Activated CD8-positive, alpha-beta T cell treated with anti-CD3 and anti-CD28 coated beads for 36 hours (primary cell): ENCODE results near the gene STAP1. TPM values are rescaled to one million over a fixed set of nuclear protein-coding genes. Genes with fewer than 3 reads are reported as not detected.

Source experiments
- ATAC-seq: fragments of 200-7000 bp; cut with Tn5 transposase; one replicate; pipeline ENCODE4 v1.10.0; 2021; ENCODE audit warnings: mild to moderate bottlenecking, moderate library complexity
- CTCF ChIA-PET: fragments of 350-600 bp; sonication (Branson Sonifier 250); formaldehyde crosslinking; loops from one replicate; lab custom pipeline; 2021; ENCODE audit warnings: antibody characterized with exemption; lab: Charles Lee
- POLR2A ChIA-PET: fragments of 350-600 bp; sonication (Branson Sonifier 250); formaldehyde crosslinking; loops from one replicate; lab custom pipeline; 2021; ENCODE audit warnings: antibody characterized with exemption; lab: Charles Lee
- DNase-seq: peaks from one replicate; pipeline ENCODE4 v3.0.0-alpha.2; 2020
- H3K27ac Mint-ChIP-seq: one replicate; pipeline ENCODE4 v1.8.0; 2021; ENCODE audit warnings: mild to moderate bottlenecking, mixed read lengths
- H3K27me3 Mint-ChIP-seq: one replicate; pipeline ENCODE4 v1.8.0; 2021; ENCODE audit warnings: mixed read lengths
- H3K36me3 Mint-ChIP-seq: one replicate; pipeline ENCODE4 v1.8.0; 2021; ENCODE audit warnings: low read depth, mixed read lengths
- H3K4me1 Mint-ChIP-seq: one replicate; pipeline ENCODE4 v1.8.0; 2021; ENCODE audit warnings: low read depth, mixed read lengths
- H3K4me3 Mint-ChIP-seq: one replicate; pipeline ENCODE4 v1.8.0; 2021; ENCODE audit warnings: mild to moderate bottlenecking, moderate library complexity, mixed read lengths
- H3K9me3 Mint-ChIP-seq: one replicate; pipeline ENCODE4 v1.8.0; 2021; ENCODE audit warnings: mixed read lengths
- intact Hi-C: fragments of 100-400 bp; cut with micrococcal nuclease; formaldehyde crosslinking; loops from one replicate; pipeline ENCODE4 v1.10.0; 2022
- total RNA-seq, 2 experiments: library from RNA; stranded (reverse); gene quantifications; one replicate each; pipeline ENCODE4 v1.2.3, GENCODE V29; 2021
- TF ChIP-seq, protein P1 (sequence below): fragments of 200-600 bp; IDR thresholded peaks from one replicate; pipeline ENCODE4 v1.8.0; 2022; ENCODE audit warnings: antibody characterized with exemption, mild to moderate bottlenecking

Gene STAP1
- total RNA-seq, 2 experiments from 2014 or later = 3.0 TPM

DNA sequence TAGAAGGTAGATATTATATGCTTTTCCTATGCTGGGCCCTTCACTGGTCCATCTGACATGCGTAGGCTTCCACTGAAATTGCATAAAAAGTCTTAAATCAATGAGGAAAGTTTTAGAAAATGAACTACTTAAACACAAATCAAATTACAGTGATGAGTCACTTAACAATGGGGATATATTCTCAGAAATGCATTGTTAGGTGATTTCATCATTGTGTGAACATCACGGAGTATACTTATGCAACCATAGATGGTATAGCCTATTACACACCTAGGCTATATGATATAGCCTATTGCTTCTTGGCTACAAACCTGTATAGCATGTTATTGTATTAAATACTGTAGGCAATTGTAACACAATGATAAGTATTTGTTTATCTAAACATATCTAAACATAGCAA, 10.3 kb downstream of the STAP1 start:
- no peak overlapping the region for H3K4me3 Mint-ChIP-seq
- intact Hi-C loops = no loop called here
- peaks cover 13% of the 10 kb centered on the region for H3K4me1 Mint-ChIP-seq
- H3K36me3 Mint-ChIP-seq = no peaks in the 10 kb centered on the region
- no peaks in the 10 kb centered on the region for H3K27me3 Mint-ChIP-seq
- ChIA-PET CTCF (no interaction called here), POLR2A (no interaction called here)
- TF ChIP-seq, protein P1, sequence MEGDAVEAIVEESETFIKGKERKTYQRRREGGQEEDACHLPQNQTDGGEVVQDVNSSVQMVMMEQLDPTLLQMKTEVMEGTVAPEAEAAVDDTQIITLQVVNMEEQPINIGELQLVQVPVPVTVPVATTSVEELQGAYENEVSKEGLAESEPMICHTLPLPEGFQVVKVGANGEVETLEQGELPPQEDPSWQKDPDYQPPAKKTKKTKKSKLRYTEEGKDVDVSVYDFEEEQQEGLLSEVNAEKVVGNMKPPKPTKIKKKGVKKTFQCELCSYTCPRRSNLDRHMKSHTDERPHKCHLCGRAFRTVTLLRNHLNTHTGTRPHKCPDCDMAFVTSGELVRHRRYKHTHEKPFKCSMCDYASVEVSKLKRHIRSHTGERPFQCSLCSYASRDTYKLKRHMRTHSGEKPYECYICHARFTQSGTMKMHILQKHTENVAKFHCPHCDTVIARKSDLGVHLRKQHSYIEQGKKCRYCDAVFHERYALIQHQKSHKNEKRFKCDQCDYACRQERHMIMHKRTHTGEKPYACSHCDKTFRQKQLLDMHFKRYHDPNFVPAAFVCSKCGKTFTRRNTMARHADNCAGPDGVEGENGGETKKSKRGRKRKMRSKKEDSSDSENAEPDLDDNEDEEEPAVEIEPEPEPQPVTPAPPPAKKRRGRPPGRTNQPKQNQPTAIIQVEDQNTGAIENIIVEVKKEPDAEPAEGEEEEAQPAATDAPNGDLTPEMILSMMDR = no peak
- ATAC-seq (no peak), DNase-seq (no peak)
- no peak overlapping the region for H3K27ac Mint-ChIP-seq
- H3K9me3 Mint-ChIP-seq = no peaks in the 10 kb centered on the region

DNA sequence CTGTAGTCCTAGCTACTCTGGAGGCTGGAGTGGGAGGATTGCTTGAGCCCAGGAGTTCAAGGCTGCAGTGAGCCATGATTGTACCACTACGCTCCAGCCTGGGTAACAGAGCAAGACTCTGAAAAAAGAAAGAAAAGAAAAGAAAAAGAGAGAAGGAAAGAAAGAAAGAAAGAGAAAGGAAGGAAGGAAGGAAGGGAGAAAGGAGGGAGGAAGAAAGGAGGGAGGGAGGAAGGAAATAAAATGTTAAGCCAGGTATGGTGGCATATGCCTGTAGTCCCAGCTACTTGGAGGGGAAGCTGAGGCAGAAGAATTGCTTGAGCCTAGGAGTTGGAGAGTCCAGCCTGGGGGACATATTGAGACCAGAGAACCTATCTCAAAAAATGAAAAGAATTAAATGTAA, 12.0 kb downstream of the STAP1 start:
- intact Hi-C loops = no loop called here
- no peak for DNase-seq
- Mint-ChIP-seq H3K9me3 (no peaks in the 10 kb centered on the region), H3K4me1 (peaks cover 20% of the 10 kb centered on the region), H3K27ac (peak overlapping the region; percentile 22), H3K36me3 (no peaks in the 10 kb centered on the region), H3K27me3 (no peaks in the 10 kb centered on the region), H3K4me3 (no peak overlapping the region)
- no peak for ATAC-seq
- ChIA-PET POLR2A (no interaction called here), CTCF (interaction anchor here (0.9 kb wide), 1 partner anchor 12 kb away, joined by 3 read pairs; the partner anchor contains the start of gene STAP1)
- TF ChIP-seq, protein P1 = no peak

DNA sequence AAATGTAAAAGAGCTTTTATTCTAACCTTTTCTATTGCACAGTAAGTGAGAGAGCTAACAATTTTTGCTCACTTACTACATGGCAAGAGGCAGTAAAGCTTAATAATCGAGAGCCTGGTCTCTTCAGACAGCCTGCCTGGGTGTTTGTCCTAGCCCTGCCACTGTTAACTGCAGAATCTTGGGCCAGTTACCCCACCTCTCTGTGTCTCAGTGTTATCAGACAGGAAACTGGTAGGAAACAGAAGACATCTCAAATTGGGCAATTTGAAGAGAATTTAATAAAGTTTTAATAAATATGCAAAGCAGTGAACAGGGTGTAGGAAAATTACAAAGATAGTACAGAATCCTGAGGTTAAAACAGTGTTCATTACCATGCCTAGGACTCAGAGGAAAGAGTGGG, 13.4 kb downstream of the STAP1 start:
- H3K27me3 Mint-ChIP-seq = no peaks in the 10 kb centered on the region
- POLR2A ChIA-PET = no interaction called here
- peaks cover 24% of the 10 kb centered on the region for H3K4me1 Mint-ChIP-seq
- TF ChIP-seq, protein P1 = no peak
- CTCF ChIA-PET = interaction anchor here (1.0 kb wide), 1 partner anchor 10 kb away, joined by 3 read pairs; no protein-coding TSS in a partner anchor
- no peak overlapping the region for H3K27ac Mint-ChIP-seq
- intact Hi-C loops = no loop called here
- ATAC-seq (no peak), DNase-seq (no peak)
- no peak overlapping the region for H3K4me3 Mint-ChIP-seq
- H3K36me3 Mint-ChIP-seq = no peaks in the 10 kb centered on the region
- H3K9me3 Mint-ChIP-seq = no peaks in the 10 kb centered on the region

DNA sequence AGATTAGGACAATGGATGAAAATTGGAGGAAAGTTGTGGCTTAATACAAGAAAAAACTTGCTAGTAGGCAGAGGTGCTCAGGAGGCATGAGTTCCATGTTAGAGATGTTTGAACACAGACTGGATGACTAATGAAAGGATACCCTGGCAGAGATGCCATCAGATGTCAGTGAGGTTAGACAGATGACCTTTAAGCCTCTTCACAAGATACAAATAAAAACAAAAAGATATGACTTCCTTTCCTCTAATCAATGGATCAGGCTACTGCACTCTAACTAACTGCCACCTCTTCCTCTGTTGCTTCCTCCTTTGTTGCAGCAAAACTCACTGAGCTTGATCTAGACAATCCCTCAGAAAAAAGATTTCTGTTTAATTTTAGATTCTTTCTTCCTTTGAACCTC, 14.7 kb downstream of the STAP1 start:
- no peak for DNase-seq
- intact Hi-C loops = no loop called here
- POLR2A ChIA-PET = no interaction called here
- no peak overlapping the region for H3K27ac Mint-ChIP-seq
- no peaks in the 10 kb centered on the region for H3K27me3 Mint-ChIP-seq
- no peak overlapping the region for H3K4me3 Mint-ChIP-seq
- H3K36me3 Mint-ChIP-seq = no peaks in the 10 kb centered on the region
- TF ChIP-seq, protein P1 = no peak
- peak; percentile 78 for ATAC-seq
- peaks cover 27% of the 10 kb centered on the region for H3K4me1 Mint-ChIP-seq
- H3K9me3 Mint-ChIP-seq = no peaks in the 10 kb centered on the region
- CTCF ChIA-PET = no interaction called here

DNA sequence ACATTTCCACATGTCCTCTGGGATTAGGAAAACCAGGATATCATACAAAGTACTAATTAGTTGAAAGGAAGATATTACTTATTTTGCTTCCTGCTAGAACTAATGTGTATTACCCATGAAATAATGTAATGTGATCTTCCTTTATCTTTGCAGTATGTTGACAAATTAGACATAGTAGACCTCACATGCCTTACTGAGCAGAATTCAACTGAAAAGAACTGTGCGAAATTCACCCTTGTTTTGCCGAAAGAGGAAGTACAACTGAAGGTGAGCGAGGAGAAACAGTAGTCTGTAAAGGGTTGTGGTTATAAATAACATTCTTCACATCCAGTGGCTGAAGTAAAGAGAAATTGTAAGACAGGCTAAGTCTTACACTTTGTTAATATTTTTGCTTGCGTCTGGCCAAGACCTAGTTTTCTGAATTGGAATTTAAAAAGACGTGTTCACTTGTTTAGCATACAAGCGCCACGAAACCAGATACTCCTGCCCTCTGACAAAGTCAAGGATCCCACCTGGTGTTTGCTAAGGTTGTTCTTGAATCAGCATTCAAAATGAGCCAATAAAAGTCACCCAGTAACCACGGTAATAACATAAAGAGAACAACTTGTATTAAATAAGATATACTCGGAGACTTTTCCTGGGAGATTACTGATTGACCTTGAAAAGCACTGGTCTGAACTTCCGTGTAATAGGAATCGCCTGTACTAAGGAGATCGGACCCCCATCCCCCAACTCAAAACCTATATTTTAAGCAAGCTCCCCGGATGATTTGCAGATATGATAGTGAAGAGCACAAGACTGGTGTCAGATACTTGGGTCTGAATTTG, 16.9 kb downstream of the STAP1 start:
- CTCF ChIA-PET = no interaction called here
- POLR2A ChIA-PET = no interaction called here
- TF ChIP-seq, protein P1 = no peak
- Mint-ChIP-seq H3K27ac (peak overlapping the region; percentile 58), H3K4me3 (peak overlapping the region; percentile 47), H3K9me3 (peaks cover 5% of the 10 kb centered on the region), H3K36me3 (no peaks in the 10 kb centered on the region), H3K4me1 (peaks cover 27% of the 10 kb centered on the region), H3K27me3 (no peaks in the 10 kb centered on the region)
- intact Hi-C loops = no loop called here
- DNase-seq (no peak), ATAC-seq (peak; percentile 60)
